ENCODE results near the gene PIAS1.

DNA sequence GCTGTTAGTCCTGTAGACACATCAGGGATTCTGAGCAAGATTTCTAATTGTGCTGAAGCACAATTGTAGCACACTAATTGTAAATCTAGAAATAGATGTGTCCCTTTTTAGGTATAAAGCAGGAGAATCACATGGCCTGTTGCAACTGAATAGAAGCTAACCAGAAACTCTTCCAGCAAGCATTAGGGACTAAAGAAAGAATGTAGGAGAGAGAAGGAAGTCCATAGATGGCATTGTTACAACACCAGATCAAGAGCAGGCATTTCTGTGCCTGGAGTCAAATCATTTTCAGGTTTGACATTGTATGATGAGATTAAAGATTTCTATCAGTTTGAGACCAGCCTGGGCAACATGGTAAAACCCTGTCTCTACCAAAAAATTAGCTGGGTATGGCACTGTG, 123.6 kb downstream of the PIAS1 start:
- TF ChIP-seq, protein P1, sequence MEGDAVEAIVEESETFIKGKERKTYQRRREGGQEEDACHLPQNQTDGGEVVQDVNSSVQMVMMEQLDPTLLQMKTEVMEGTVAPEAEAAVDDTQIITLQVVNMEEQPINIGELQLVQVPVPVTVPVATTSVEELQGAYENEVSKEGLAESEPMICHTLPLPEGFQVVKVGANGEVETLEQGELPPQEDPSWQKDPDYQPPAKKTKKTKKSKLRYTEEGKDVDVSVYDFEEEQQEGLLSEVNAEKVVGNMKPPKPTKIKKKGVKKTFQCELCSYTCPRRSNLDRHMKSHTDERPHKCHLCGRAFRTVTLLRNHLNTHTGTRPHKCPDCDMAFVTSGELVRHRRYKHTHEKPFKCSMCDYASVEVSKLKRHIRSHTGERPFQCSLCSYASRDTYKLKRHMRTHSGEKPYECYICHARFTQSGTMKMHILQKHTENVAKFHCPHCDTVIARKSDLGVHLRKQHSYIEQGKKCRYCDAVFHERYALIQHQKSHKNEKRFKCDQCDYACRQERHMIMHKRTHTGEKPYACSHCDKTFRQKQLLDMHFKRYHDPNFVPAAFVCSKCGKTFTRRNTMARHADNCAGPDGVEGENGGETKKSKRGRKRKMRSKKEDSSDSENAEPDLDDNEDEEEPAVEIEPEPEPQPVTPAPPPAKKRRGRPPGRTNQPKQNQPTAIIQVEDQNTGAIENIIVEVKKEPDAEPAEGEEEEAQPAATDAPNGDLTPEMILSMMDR (IDR thresholded peaks at IDR 0.05 in 2 of 3, conservative IDR thresholded peaks at IDR 0.05 in 1 of 3; ENCODE audit: borderline replicate concordance in 1 of 3, insufficient read depth in 1 of 3, low read depth in 2 of 3, low read length in 2 of 3), result no peak
- no peak for TF ChIP-seq POLR2A (IDR thresholded peaks at IDR 0.05; ENCODE audit: borderline replicate concordance, extremely low read depth, insufficient read depth, insufficient read length)
- TF ChIP-seq, protein P2, sequence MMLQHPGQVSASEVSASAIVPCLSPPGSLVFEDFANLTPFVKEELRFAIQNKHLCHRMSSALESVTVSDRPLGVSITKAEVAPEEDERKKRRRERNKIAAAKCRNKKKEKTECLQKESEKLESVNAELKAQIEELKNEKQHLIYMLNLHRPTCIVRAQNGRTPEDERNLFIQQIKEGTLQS (IDR thresholded peaks at IDR 0.05), result no peak
- no peak for TF ChIP-seq POLR2AphosphoS5 (IDR thresholded peaks at IDR 0.05; ENCODE audit: low read depth, low read length)
- TF ChIP-seq EZH2 (IDR thresholded peaks at IDR 0.05), result no peak
- TF ChIP-seq SP1 (IDR thresholded peaks at IDR 0.05; ENCODE audit: low read depth), result no peak
- no peak for TF ChIP-seq EGR1 (IDR thresholded peaks at IDR 0.05; ENCODE audit: low read depth)
- TF ChIP-seq FOSL1 (IDR thresholded peaks at IDR 0.05; ENCODE audit: low read depth), result no peak
- TF ChIP-seq, protein P3, sequence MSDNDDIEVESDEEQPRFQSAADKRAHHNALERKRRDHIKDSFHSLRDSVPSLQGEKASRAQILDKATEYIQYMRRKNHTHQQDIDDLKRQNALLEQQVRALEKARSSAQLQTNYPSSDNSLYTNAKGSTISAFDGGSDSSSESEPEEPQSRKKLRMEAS (IDR thresholded peaks at IDR 0.05), result no peak
- TF ChIP-seq ZFX (IDR thresholded peaks at IDR 0.05), result no peak
- TF ChIP-seq CBX3 (IDR thresholded peaks at IDR 0.05; ENCODE audit: low read depth), result no peak
- no peak for TF ChIP-seq YY1 (IDR thresholded peaks at IDR 0.05; ENCODE audit: extremely low read depth, insufficient replicate concordance, low read depth, low read length)

Data from HCT116 (cell line).